ENCODE data around the gene PDE4B.

The PDE4B gene

GRCh38 chr1:66250075-66250474 lies 457.4 kb downstream of the PDE4B start:
- no peaks in the 10 kb centered on the region for H3K9me3 ChIP-seq
- TF ChIP-seq CTCF (IDR thresholded peaks at IDR 0.05; ENCODE audit: low read depth, low read length), result no peak
- DNase-seq, result no peak
- peaks cover 15% of the 10 kb centered on the region for H3K4me1 ChIP-seq
- H3K4me3 ChIP-seq (ENCODE audit: low read depth, low read length), result no peak overlapping the region
- H3K27me3 ChIP-seq, result no peaks in the 10 kb centered on the region
- H3K36me3 ChIP-seq, result no peaks in the 10 kb centered on the region

GRCh38 chr1:66250478-66250877 lies 457.8 kb downstream of the PDE4B start:
- DNase-seq, result no peak
- Histone ChIP-seq H3K9me3 (no peaks in the 10 kb centered on the region), H3K4me3 (ENCODE audit: low read depth, low read length) (no peak overlapping the region), H3K27me3 (no peaks in the 10 kb centered on the region), H3K4me1 (peaks cover 11% of the 10 kb centered on the region), H3K36me3 (no peaks in the 10 kb centered on the region)
- TF ChIP-seq CTCF (IDR thresholded peaks at IDR 0.05; ENCODE audit: low read depth, low read length), result no peak

- no peaks in the 10 kb centered on the region for H3K27me3 ChIP-seq
- no peak for DNase-seq
- peaks cover 3% of the 10 kb centered on the region for H3K4me1 ChIP-seq
- no peak for TF ChIP-seq CTCF (IDR thresholded peaks at IDR 0.05; ENCODE audit: low read depth, low read length)
- no peaks in the 10 kb centered on the region for H3K36me3 ChIP-seq
- H3K9me3 ChIP-seq, result no peaks in the 10 kb centered on the region
- H3K4me3 ChIP-seq (ENCODE audit: low read depth, low read length), result no peak overlapping the region
Measured at GRCh38 chr1:66251546-66251945, 458.9 kb downstream of the PDE4B start.

GRCh38 chr1:66253330-66253921 lies 460.7 kb downstream of the PDE4B start:
- H3K4me3 ChIP-seq (ENCODE audit: low read depth, low read length), result no peak overlapping the region
- H3K4me1 ChIP-seq, result peaks cover 3% of the 10 kb centered on the region
- DNase-seq, result no peak
- no peaks in the 10 kb centered on the region for H3K9me3 ChIP-seq
- H3K27me3 ChIP-seq, result no peaks in the 10 kb centered on the region
- no peaks in the 10 kb centered on the region for H3K36me3 ChIP-seq
- peak; percentile 70 for TF ChIP-seq CTCF (IDR thresholded peaks at IDR 0.05; ENCODE audit: low read depth, low read length)

- H3K27me3 ChIP-seq, result no peaks in the 10 kb centered on the region
- TF ChIP-seq CTCF (IDR thresholded peaks at IDR 0.05; ENCODE audit: low read depth, low read length), result no peak
Measured at GRCh38 chr1:66254785-66255184, 462.1 kb downstream of the PDE4B start.

GRCh38 chr1:66256629-66257572 lies 464.2 kb downstream of the PDE4B start:
- TF ChIP-seq CTCF (IDR thresholded peaks at IDR 0.05; ENCODE audit: low read depth, low read length), result no peak
- no peaks in the 10 kb centered on the region for H3K9me3 ChIP-seq
- DNase-seq, result no peak
- H3K36me3 ChIP-seq, result no peaks in the 10 kb centered on the region
- H3K27me3 ChIP-seq, result no peaks in the 10 kb centered on the region
- peaks cover 3% of the 10 kb centered on the region for H3K4me1 ChIP-seq
- no peak overlapping the region for H3K4me3 ChIP-seq (ENCODE audit: low read depth, low read length)

More at GRCh38 chr1:66254785-66255184, 462.1 kb downstream of the PDE4B start:
- no peaks in the 10 kb centered on the region for H3K36me3 ChIP-seq
- H3K9me3 ChIP-seq, result no peaks in the 10 kb centered on the region
- no peak for DNase-seq
- H3K4me1 ChIP-seq, result peaks cover 3% of the 10 kb centered on the region
- no peak overlapping the region for H3K4me3 ChIP-seq (ENCODE audit: low read depth, low read length)

Data from BE2C (cell line).